Measurements from ENCODE around the gene MN1. TPM values are rescaled to one million over a fixed set of nuclear protein-coding genes. Genes with fewer than 3 reads are reported as not detected.

The MN1 gene
- total and polyA plus RNA-seq, 2 of the 8 experiments (the other 6 are each of a cell fraction or from before 2014, with no cell fraction given), result 3.1 to 4.9 TPM

GRCh38 chr22:27740202-27740748, 61.3 kb downstream of the MN1 start:
- H3K9ac ChIP-seq (replicated peaks in 1 of 4; ENCODE audit: extremely low read depth in 1 of 4, low read depth in 3 of 4, low read length in 3 of 4), result no peak overlapping the region
- H3K56ac ChIP-seq (replicated peaks; ENCODE audit: insufficient read length, low read depth, low read length), result no peak overlapping the region
- no peak overlapping the region for H3K4ac ChIP-seq (replicated peaks; ENCODE audit: insufficient read length, low read depth, low read length)
- no peak overlapping the region for H3K4me3 ChIP-seq (ENCODE audit: extremely low read depth in 1 of 4, insufficient read depth in 2 of 4, low read depth in 3 of 4, low read length in 4 of 4)
- H3K4me1 ChIP-seq (replicated peaks in 1 of 4; ENCODE audit: control insufficient read depth in 3 of 4, insufficient read depth in 4 of 4, low read length in 3 of 4), result peaks cover 4 to 9% (median 6%) of the 10 kb centered on the region in 4 experiments; a peak in 6 of 7 replicates
- H3K18ac ChIP-seq (ENCODE audit: extremely low read depth, low read length), result no peak overlapping the region
- H2BK120ac ChIP-seq (replicated peaks; ENCODE audit: low read depth, low read length), result no peak overlapping the region
- peaks cover 0 to 44% (median 22%) of the 10 kb centered on the region in 4 experiments; a peak in 5 of 8 replicates for H3K36me3 ChIP-seq (ENCODE audit: control insufficient read depth in 2 of 4, insufficient read depth in 4 of 4, low read length in 3 of 4)
- H3K9me3 ChIP-seq (ENCODE audit: insufficient read depth in 2 of 2, low read depth in 1 of 2, low read length in 1 of 2), result peaks cover 8 to 15% of the 10 kb centered on the region in 2 experiments
- 88% methylated on average over 3 of the region's 3 CpGs; no CpG with 5 or more reads in 1 of the 2 experiments for WGBS, 2 experiments (ENCODE audit: extremely low coverage in 1 of 2, insufficient coverage in 1 of 2, insufficient read length in 1 of 2, insufficient replicate concordance in 2 of 2, low coverage in 1 of 2, low lambda C conversion rate in 2 of 2, missing lambda C conversion rate in 1 of 2)
- no peak for FAIRE-seq
- H4K91ac ChIP-seq (replicated peaks; ENCODE audit: insufficient read length, low read length), result no peak overlapping the region
- no peak overlapping the region for H3K23ac ChIP-seq (ENCODE audit: insufficient read length)
- POLR2A ChIA-PET (ENCODE audit: partially characterized antibody), result no interaction called here
- peaks cover 15% of the 10 kb centered on the region for H3K79me1 ChIP-seq (ENCODE audit: low read depth, low read length)
- DNase-seq (ENCODE audit: low read depth in 1 of 2, low spot score in 2 of 2), result no peak
- TF ChIP-seq RNF2 (IDR thresholded peaks at IDR 0.05; ENCODE audit: borderline replicate concordance, low read depth, low read length, missing control alignments, poor library complexity, severe bottlenecking) (no peak), RBBP5 (IDR thresholded peaks at IDR 0.05; ENCODE audit: borderline replicate concordance, low read depth, low read length) (no peak)
- H4K20me1 ChIP-seq (replicated peaks in 1 of 2; ENCODE audit: control insufficient read depth in 1 of 2, insufficient read depth in 2 of 2, low read length in 2 of 2), result peaks cover 0 to 4% of the 10 kb centered on the region in 2 experiments
- no peak overlapping the region for H2AK5ac ChIP-seq (ENCODE audit: low read depth, low read length)
- H3K23me2 ChIP-seq (ENCODE audit: low read depth, low read length), result 0 out of 2 replicates have a peak, but pooled peaks cover 2% of the 10 kb centered on the region
- H2BK20ac ChIP-seq (ENCODE audit: low read length), result no peak overlapping the region
- no peak overlapping the region for H3K27ac ChIP-seq (ENCODE audit: low read depth, low read length)
- H4K8ac ChIP-seq (ENCODE audit: extremely low read depth, insufficient read depth, low read length), result no peak overlapping the region
- H3K79me2 ChIP-seq (ENCODE audit: control insufficient read depth in 1 of 2, insufficient read depth in 2 of 2, low read length in 2 of 2), result peaks cover 32 to 75% of the 10 kb centered on the region in 2 experiments
- no peak overlapping the region for H2AFZ ChIP-seq (ENCODE audit: low read length)
- H2BK15ac ChIP-seq (ENCODE audit: low read length), result no peak overlapping the region
- H3K27me3 ChIP-seq (replicated peaks in 1 of 4; ENCODE audit: control insufficient read depth in 3 of 4, extremely low read depth in 1 of 4, insufficient read depth in 3 of 4, low read length in 3 of 4), result no peaks in the 10 kb centered on the region
- H2BK12ac ChIP-seq (ENCODE audit: low read depth, low read length), result no peak overlapping the region
- H2BK5ac ChIP-seq (ENCODE audit: low read depth, low read length), result no peak overlapping the region
- no peak overlapping the region for H4K5ac ChIP-seq (ENCODE audit: insufficient read length, low read depth, low read length)
- CTCF ChIA-PET (ENCODE audit: partially characterized antibody), result interaction anchor here (1.4 kb wide), 1 partner anchor 68 kb away, joined by 4 read pairs; no protein-coding TSS in a partner anchor
- no peak overlapping the region for H3K14ac ChIP-seq (ENCODE audit: insufficient read length)
- no peak overlapping the region for H3K4me2 ChIP-seq (ENCODE audit: insufficient read depth in 1 of 2, low read depth in 2 of 2, low read length in 2 of 2)
